Epithelial cell of esophagus (primary cell): ENCODE data around the gene IL1RAP.

Experiments used
- DNase-seq: peaks from one replicate; pipeline ENCODE4 v3.0.0; 2010; ENCODE audit warnings: low read depth
- H3K4me3 ChIP-seq: 2 replicates; pipeline ENCODE4 v1.5.1; 2011; ENCODE audit warnings: mild to moderate bottlenecking, low read length, control low read depth
- TF ChIP-seq, protein P1 (sequence below): IDR thresholded peaks from 2 replicates; pipeline ENCODE4 v1.5.1; 2011; ENCODE audit warnings: low read depth, mild to moderate bottlenecking, low read length, control low read depth, inconsistent platforms; ENCODE audit not compliant: insufficient read depth; ENCODE audit errors: missing control alignments

The IL1RAP gene

GRCh38 chr3:190601622-190602021 lies 87.7 kb downstream of the IL1RAP start:
- H3K4me3 ChIP-seq, result no peak overlapping the region
- no peak for DNase-seq
- TF ChIP-seq, protein P1, sequence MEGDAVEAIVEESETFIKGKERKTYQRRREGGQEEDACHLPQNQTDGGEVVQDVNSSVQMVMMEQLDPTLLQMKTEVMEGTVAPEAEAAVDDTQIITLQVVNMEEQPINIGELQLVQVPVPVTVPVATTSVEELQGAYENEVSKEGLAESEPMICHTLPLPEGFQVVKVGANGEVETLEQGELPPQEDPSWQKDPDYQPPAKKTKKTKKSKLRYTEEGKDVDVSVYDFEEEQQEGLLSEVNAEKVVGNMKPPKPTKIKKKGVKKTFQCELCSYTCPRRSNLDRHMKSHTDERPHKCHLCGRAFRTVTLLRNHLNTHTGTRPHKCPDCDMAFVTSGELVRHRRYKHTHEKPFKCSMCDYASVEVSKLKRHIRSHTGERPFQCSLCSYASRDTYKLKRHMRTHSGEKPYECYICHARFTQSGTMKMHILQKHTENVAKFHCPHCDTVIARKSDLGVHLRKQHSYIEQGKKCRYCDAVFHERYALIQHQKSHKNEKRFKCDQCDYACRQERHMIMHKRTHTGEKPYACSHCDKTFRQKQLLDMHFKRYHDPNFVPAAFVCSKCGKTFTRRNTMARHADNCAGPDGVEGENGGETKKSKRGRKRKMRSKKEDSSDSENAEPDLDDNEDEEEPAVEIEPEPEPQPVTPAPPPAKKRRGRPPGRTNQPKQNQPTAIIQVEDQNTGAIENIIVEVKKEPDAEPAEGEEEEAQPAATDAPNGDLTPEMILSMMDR, result no peak

- no peak overlapping the region for H3K4me3 ChIP-seq
- DNase-seq, result no peak
- TF ChIP-seq, protein P1, result no peak
Observed at GRCh38 chr3:190605385-190605784, 91.5 kb downstream of the IL1RAP start.

DNA sequence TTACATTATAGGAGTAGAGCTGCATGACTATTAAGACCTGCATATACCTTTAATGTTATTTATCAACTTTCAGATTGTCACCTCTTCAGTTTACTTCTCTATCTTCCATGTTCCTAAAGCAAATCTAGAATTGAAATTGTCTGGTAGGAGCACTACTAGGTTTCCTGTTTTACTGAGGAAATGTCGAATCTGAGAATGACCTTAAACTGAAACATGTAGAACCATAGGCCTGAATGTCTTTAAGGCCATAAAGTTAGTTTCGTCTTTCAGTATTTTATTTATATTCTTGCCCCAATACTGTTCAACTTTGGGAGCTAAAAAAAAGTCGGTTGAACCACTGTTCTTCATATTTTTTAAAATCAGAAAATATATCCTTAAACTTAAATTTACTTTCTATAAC lies 92.7 kb downstream of the IL1RAP start:
- H3K4me3 ChIP-seq, result no peak overlapping the region
- no peak for DNase-seq
- TF ChIP-seq, protein P1, result no peak

DNA sequence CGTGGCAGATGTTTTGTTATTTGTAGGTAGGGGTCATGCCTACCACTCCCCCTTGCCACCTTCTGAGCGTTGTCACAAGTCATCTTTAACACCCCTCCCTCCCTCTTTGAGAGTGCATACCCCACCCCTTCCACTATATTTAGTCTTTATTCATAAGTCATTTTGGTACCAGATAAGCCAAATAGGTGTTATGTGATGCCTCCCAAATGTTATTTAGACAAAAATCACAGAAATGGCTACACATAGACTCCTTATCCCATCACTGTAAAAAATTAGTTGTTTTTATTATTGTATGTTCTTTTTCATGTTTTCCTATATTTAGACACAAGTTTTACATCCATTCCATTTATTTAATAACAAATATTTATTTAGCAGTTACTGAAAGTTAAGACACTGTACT lies 93.1 kb downstream of the IL1RAP start:
- H3K4me3 ChIP-seq, result no peak overlapping the region
- DNase-seq, result no peak
- TF ChIP-seq, protein P1, result no peak

DNA sequence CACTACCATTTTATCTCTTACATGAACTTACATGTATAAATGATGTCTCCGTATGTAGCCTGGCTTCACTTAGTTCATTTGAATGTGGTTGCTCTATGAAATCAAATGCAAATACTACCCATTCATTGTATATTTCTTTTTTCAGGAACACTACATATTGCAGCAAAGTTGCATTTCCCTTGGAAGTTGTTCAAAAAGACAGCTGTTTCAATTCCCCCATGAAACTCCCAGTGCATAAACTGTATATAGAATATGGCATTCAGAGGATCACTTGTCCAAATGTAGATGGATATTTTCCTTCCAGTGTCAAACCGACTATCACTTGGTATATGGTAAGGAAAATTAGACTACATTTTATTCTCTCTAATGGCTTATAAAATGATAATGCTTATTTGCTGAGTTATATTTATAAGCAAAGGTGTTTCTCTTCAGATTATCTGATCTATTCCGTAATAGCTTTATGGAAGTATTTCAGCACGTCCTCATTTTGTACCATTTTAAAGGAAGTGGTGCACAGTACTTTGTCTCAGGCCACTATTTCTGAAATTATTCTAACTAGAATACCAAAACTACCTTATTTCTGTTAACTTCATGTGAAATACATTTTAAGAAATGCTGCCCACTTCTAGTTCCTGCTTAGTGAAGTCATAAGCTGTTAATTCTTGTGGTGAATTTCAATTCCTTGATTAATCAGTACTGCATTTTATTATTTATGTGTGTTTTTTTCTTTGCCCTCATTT lies 95.1 kb downstream of the IL1RAP start:
- H3K4me3 ChIP-seq, result no peak overlapping the region
- DNase-seq, result no peak
- TF ChIP-seq, protein P1, result no peak

DNA sequence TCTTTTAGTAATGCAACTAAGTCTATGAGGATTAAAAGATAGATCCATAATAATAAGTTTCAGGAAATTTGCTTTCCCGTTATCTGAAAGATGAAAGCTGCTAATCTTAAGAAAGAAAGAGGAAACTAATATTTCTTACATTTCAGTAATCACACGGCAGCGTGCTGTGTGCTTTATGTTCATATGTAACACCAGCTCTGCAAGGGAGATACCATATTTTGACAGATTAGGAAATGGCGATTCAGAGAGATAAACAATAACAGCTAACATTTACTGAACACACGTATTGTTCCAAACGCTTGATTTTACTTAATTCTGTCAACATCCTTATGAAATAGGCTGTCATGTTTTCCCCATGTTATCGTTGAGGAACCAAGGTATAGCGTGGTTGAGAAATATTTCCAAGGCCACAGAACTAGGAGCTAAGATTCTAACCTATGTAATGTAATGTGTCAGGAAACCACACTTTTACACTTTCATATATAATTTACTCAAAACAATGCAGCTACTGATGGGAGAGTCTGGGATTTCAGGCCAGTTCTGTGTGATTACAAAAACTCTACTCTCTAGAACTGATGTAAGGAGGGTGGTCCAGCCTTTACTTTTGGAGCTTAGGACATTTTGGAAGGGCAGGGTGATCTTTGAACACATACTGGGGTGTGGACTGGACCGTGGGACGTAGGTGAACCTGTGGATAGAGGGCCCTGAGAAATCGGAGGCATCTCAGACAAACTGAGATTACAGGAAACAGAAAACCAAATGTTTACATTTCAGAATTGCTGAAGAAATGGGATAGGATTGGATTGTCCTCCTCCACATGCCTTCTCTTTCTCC lies 100.6 kb downstream of the IL1RAP start:
- DNase-seq, result no peak

More for the DNA sequence above, 100.6 kb downstream of the IL1RAP start:
- H3K4me3 ChIP-seq, result no peak overlapping the region
- TF ChIP-seq, protein P1, result no peak
